ENCODE measurements around the gene NUP210.
"Not testable (repeated sequence)": the region's sequence is repeated elsewhere in the genome, so short reads cannot be mapped to it uniquely, and the experiment has no call there.

Gene NUP210

DNA sequence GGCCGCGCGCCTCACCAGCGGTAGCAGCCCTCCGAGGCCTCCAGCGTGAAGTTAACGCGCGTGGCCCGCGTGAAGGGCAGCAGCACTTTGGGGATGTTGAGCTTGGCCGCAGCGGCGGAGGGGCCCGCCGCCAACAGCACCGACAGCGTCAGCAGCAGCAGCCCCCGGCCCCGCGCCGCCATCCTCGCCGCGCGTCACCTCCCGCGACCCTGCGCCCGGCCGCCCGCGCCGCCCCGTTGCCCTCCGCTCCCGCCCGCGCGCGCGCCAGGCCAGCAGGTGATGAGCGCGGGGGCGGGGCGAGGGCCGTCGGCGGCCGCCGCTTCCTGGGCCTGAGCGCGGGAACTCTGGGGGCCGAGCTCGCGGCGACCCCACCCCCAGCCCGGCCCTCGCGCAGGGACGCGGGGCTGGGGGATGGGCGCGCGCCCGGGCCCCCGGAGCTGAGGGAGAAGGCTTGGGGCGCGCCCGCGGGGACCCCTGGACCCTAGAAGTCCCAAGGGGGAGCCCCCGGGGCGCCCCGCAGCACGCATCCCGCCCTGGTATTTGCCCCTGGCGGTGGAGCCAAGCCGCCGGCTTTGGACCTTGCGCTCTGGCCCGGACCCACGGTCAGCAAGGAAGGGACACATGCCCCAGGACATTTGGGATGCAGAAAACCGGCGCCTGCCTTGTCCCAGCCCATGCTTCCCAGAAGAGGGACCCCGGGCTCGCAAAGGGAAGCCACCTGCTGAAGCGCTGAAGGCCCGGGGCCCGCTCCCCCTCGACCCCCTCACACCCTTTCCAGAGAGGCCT is at the start of gene NUP210:
NUP210 (minus strand) TSS at position 278 of the 786 bp plus-strand sequence; CDS start at position 182, 96 bp downstream.
- DNase-seq: no peak

DNA sequence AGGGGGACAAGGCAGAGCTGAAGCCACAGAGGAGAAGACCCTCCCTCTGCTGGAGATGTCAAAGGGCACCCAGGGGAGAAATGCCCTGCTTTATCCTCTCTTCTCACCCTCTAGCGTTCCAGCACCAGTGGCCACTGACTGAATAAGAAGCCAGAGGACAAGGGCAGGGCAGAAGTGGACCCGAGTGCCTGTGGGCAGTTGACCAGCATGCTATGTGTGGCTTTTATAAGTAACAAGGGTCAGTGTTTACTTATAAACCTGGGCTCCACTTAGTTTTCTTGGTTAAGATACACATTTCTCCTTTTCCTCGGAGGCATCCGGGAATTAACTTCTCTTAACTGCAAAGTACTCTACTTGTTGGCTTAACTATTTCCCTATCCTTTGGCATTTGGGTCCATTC is 46.7 kb upstream of the NUP210 start:
- no peak for DNase-seq

DNA sequence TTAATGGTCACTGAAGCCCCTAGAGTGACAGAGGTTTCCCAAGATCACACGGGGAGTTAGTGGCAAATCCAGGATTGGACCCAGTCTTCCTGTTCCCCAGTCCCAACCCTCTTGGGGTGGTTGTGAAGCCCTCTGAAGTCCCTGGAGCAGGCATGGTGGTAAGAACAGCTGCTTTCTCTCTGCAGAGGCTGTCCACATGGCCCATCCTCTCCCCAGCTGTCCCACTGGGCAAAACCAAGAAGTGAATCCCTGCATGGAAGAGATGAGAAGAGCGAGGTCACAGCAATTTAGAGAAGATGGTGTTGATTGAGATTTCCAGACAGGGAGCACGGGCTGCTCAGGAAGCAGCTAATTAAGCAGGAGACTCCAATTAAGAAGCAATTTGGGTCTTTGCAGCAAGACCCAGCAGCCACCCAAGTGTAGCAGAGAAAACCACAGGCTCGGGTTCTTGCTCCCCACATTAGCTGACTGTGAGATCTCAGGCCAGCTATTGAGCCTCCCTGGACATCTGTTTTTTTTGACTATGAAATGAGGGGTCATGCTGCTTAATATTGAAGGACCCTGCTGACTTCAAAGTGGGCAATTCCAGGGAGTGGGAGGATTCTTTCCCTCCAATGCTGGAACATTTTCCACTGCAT is 45.2 kb upstream of the NUP210 start:
- no peak for DNase-seq

DNA sequence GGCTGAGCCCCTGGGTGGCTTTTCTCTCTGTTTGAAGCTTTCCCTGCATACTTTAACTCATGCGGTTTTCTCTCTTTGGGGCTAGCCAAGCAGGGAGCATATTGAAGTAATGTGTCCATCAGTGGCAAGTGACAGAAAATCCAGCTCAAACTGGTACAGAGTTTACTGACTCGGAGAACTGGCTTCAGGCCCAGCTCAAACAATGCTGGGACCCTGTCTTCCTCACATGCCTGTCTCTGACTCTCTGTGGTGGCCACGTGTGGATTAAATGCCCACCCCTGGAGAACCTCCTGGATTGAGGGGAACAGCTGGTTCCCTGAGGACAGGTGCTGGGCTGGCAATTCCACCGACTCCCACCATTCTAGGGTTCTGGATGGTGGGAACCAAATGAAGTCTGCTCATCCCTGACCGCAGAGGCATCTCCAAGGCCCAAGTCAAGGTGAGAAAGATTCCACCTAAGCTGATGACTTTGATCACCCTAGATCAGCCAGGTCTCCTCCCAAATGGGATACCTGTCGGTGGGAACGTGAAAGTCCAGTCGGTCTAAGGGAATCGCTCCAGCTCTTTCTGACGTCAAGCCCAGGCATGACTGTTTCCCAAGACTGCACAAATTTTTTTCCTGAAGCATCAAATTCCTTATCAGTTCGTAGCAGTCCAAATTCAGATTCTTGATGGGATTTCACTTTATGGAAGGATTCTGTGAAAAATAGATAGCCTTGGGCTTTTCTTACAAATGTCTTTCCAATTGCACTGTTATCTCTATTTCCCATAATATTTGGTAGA is 43.7 kb upstream of the NUP210 start:
- no peak for DNase-seq

DNA sequence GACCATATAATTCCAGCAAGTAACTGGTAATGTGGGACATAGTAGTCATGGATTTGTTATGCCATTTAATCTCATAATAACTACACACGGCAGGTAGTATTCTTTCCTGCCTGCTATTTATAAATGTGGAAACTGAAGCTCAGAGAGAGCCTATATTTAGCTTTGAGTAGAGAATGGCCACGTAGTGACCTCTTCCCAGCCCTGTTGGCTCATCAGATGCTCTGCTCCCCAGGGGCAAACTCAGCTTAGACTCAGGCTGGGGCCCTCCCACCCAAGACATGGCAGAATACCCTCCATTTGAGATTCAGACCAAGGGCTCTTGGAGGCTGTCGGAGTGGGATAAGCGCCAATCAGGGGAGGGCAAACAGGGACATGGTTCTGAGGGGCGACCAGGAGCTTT is 42.7 kb upstream of the NUP210 start:
- no peak for DNase-seq

DNA sequence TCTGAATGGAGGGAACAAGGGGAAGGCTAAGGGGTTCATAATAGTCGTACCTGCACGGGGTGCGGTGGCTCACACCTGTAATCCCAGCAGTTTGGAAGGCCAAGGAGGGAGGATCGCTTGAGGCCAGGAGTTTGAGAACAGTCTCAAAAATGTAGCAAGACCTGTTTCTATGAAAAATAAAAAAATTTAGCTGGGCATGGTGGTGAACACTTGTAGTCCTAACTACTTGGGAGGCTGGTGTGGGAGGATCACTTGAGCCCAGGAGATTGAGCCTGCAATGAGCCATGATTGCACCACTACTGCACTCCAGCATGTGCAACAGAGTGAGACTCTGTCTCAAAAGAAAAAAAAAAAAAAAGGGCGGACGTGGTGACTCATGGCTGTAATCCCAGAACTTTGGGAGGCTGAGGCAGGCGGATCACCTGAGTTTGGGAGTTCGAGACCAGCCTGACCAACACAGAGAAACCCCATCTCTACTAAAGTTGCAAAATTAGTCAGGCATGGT is 42.1 kb upstream of the NUP210 start:
- DNase-seq: no peak

DNA sequence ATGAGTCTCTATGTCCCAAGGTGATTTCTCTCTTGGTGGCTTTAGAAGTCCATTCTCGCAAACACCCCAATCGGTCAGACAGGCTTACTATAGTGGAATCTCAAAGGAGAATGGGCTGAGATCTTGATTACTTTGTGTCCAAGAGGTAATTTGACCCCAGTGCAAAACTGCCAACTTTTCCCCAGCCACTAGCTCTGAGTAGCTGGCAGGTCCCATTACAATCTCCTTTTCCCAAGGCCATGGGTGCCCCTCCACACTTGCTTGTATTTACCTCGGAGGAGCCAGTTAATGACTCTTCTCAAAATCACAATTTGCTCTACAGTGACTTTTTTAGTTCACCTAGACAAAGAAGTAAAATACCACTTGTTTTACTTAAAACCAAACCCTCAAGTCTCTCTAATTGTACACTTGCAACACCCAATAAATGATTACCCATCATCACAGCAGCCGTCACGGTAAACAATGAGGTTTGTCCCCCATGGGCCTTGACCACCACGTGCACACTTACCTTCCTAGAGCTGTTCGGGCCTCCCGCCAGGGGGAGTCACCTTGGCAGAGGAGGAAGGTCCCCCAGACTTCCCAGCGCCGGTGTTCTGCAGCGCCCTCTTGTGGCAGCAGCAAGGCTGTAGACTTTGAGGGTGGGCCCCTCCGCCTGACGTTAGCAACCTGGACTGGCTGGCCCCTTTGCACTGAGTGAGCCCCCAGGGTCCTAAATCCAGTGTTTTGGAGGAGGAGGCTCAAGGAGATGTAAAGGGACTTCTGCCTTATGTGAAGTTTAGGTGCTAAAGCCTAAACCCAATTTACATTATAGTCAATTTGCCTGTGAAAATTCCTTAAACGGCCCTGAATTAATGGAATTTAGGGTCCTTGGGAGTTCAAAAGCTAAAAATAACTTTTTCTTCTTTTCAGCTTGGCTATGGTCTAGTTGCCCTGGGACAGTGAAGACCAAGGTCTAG is 41.3 kb upstream of the NUP210 start:
- no peak for DNase-seq

DNA sequence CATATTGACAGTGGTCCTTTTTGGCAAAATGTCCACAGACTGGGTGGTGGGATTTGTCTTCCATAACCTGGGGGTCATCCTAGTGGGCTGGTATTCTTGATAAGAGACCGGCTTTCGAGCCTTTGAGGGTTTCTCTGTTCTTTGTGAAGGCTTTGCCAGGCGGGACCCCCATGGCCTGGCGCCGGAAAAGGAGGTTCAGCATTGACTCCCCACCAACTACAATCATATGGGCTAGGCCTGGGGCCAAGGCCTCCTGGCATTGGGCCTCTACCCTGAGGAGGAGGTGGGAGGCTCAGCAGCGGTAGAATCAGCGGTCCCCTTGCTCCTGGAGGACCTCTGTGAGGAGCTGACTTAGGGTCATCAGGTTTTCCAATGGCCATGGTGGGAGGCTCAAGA is 40.2 kb upstream of the NUP210 start:
- no peak for DNase-seq

DNA sequence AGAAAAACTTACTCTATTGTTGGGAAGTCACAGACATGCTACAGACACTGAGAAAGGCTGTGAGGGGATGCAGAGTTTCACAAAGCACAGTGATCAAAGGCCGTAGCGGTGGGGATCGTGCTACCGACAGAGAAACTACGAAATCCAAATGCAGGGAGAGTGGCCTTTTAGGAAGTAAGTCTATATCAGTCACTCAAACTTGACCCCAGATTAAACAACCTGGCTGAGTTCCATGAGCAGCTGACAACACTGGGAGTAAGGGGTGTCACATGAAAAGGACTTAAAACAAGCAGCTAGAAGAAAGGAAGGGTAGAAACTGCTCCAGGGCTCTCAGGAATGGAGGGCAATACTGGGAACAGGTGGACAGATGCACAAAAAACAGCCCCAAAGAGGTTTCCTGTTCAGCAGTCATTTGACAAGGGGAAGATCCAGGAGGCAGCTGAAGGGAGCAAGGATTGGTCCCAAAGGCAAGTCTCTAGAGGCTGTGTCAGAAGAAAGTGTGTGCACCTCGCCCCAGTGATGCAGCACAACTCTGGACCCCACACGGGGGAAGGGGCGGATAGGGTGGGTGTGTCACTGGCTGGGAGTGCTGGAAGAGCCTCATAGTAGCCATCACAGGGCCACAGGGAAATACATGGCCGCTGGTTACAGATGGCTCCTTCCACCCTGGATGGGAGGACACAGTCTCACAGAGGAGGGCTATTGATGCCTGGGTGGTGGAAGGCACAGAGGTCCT is 39.7 kb upstream of the NUP210 start:
- no peak for DNase-seq

DNA sequence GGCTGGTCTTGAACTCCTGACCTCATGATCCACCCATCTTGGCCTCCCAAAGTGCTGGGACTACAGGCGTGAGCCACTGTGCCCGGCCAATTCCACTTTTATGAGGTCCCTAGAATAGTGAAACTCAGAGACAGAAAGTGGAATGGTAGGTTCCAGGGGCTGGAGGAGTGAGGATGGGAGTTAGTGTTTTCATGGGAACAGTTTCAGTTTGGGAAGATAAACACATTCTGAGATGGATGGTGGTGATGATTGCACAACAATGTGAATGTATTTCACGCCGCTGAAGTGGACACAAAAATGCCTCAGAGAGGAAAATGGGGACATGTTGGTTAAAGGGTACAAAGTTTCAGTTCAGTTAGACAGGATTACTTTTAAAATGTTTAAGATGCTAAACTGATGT is 37.5 kb upstream of the NUP210 start:
- DNase-seq: no peak

DNA sequence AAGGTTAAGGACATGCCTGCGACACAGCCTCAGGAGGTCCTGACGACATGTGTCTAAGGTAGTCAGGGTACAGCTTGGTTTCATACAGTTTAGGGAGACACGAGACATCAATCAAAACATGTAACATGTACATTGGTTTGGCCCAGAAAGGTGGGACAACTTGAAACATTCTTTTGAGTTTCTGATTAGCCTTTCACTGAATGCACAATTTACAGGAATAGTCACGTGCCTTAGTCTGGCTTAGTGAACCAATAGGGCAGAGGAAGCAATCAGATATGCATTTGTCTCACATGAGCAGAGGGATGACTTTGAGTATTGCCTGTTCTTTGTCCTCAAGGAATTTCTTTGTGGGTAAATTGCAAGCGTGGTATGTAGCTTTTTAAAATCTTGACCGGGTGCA is 35.5 kb upstream of the NUP210 start:
- no peak for DNase-seq

DNA sequence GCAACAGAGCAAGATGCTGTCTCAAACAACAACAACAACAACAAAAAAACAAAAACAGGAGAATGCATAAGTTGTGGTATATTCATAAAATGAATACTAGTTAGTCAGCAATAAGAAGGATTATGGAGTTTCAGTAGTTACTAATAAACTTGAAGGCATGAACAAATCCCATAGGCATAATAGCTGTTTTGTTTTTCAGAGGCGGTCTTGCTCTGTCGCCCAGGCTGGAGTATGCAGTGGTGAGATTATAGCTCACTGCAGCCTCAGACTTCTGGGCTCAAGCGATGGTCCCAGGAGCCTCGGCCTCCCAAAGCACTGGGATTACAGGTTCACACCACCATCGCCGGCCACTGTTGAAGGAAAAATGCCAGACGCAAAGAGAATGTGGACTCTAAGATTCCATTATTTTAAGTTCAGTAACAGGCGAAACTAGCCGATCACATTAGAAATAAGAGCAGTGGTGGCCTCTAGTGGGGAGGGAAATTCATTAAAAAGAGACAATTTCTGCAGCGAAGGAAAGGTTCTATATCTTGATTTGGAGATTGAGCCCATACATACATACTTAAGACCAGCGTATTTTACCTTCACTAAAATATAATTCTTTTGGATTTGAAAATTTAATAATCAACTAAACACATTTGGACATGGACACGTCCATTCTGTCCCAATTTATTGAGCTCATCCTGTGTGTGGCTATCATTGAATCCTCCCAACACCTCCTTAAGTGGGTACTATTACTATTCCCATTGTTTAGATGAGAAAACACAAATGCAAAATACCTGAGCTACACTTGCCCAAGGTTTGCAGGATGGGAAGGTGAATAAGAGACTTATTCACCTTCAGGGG is 32.6 kb upstream of the NUP210 start:
- DNase-seq: peak; percentile 32

DNA sequence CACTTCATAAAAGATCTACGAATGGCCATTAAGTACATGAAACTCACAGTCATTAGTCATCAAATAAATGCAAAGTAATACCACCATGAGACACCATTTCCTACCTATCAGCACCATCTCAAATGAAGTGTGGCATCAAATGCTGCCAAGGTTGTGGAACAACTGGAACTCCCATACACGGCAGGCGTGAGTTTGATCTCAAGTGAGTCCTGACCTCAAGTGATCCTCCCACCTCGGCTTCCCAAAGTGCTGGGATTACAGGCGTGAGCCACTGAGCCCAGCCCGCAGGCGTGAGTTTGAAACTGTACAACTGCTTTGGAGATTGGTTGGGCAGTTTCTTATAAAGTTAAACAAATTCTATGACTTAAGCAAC is 31.2 kb upstream of the NUP210 start:
- no peak for DNase-seq

DNA sequence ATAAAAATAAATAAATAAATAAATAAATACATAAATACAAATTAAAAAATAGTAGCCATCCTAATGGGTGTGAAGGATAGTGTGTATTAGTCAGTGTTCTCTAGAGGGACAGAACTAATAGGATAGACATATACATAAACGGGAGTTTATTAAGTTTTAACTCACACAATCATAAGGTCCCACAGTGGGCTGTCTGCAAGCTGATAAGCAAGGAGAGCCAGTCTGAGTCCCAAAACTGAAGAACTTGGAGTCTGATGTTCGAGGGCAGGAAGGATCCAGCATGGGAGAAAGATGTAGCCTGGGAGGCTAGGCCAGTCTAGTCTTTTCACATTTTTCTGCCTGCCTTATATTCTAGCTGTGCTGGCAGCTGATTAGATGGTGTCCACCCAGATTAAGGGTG is 22.8 kb upstream of the NUP210 start:
- DNase-seq: not testable (repeated sequence)

DNA sequence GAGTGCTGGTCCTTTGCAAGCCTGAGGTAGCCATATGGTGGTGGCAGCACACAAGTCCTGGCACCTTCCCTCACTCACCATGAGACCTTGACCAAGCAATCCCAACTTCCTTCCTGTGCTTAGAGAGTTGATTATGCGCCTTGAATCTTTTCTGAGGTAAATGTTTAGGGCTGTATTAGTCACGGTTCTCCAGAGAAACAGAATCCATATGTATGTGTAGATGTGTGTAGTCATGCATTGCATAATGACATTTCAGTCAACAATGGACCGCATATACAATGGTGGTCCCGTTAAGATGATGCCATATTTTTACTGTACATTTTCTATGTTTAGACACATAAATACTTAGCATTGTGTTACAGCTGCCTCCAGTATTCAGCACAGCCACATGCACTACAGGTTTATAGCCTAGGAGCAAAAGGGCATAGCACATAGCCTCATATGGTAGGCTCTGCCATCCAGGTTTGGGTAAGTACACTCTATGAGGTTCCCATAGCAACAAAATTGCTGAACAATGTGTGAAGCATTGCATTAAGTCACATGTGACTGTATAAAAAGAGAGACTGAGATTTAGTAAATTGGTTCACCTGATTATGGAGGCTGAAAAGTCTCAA is 20.2 kb upstream of the NUP210 start:
- DNase-seq: no peak

DNA sequence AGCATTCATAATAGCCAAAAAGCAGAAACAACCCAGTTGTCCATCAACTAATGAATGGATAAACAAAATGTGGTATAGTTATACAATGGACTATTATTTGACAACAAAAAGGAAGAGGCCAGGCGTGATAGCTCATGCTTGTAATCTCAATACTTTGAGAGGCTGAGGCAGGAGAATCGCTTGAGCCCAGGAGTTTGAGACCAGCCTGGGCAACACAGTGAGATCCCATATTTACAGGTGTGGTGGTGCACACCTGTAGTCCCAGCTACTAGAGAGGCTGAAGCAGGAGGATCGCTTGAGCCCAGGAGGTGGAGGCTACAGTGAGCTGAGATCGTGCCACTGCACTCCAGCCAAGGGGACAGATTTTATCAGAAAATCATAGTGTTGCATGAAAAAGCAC is 16.1 kb upstream of the NUP210 start:
- DNase-seq: not testable (repeated sequence)

DNA sequence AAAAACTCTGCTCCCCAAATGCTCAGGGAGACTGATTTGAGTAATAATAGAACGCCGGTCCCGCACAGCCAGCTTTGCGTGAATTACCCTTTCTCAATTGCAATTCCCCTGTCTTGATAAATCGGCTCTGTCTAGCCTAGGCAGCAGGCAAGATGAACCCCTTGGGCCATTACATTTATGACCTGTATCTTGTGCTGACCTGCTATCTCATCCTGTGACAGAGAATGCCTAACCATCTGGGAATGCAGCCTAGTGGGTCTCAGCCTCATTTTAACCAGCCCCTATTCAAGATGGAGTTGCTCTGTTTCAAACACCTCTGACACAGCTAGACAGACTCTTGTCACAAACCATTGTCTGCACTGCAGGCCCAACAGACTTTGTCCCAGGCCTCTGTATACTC is 13.8 kb upstream of the NUP210 start:
- no peak for DNase-seq

DNA sequence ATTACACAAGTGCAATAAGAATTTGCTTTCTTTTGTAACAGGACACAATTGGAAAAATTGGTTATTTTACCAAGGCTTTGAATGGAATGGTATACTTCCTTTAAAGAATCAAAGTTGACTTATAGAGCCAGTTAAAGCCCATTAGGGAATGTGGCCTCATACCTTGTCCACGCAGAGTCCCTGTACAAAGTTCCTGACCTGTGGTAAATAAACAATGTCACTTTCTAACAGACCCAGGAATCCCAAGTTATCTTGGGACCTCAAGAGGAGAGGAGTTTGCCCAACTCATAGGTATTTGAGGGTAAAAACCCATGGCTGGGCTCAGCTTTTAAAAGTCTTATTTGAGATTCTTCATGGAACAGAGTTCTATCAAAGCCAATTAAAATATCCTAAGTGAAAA is 12.0 kb upstream of the NUP210 start:
- DNase-seq: no peak

DNA sequence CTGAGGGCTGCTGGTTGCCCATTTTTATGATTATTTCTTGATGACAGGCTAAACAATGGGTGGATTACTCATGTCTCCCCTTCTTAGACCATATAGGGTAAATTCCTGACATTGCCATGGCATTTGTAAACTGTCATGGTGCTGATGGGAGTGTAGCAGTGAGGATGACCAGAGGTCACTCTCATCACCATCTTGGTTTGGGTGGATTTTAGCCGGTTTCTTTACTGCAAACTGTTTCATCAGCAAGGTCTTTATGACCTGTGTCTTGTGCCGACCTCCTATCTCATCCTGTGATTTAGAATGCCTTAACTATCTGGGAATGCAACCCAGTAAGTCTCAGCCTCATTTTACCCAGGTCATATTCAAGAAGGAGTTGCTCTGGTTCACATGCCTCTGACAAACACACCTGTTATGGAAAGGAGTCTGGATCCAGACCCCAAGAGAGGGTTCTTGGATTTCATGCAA is 10.3 kb upstream of the NUP210 start:
- DNase-seq: not testable (repeated sequence)

DNA sequence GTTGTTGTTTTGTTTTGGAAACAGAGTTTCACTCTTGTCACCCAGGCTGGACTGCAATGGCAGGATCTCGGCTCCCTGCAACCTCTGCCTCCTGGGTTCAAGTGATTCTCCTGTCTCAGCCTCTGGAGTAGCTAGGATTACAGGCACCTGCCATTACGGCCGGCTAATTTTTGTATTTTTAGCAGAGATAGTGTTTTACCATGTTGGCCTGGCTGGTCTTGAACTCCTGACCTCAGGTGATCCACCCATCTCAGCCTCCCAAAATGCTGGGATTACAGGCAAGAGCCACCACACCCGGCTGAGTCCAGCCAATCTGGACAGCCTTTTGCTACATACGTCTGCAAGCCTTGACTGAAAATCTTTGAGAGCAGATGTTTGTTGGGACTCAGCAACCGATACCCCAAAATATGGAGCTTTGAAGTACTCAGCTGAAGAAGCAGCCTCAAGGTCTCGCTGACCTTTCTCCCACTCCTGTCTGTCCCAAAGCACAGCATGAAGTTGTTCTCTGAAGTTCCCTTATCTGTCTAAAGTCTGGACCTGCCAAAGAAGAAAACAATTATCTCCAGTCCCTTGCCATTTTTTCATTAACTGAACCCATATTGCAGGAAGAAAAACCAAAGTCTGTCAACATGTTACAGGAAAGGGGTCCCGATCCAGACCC is 9.6 kb upstream of the NUP210 start:
- DNase-seq: no peak
